Mesothelial cell of epicardium (in vitro differentiated cells): ENCODE results near the gene IL31RA. TPM values are rescaled to one million over a fixed set of nuclear protein-coding genes. Genes with fewer than 3 reads are reported as not detected.

ENCODE experiments used
- DNase-seq, 2 experiments: peaks; one replicate each; pipeline ENCODE4 v3.0.0; 2021; ENCODE audit warnings: low spot score in 2 of 2; ENCODE audit not compliant: unreplicated experiment in 2 of 2
- H3K27ac Mint-ChIP-seq: 2 replicates; pipeline ENCODE4 v1.8.0; 2021; ENCODE audit warnings: mixed read lengths
- H3K27me3 Mint-ChIP-seq: 2 replicates; pipeline ENCODE4 v1.8.0; 2021; ENCODE audit warnings: low read depth, mixed read lengths
- H3K36me3 Mint-ChIP-seq: 2 replicates; pipeline ENCODE4 v1.8.0; 2021; ENCODE audit warnings: mixed read lengths
- H3K4me1 Mint-ChIP-seq: 2 replicates; pipeline ENCODE4 v1.8.0; 2021; ENCODE audit warnings: mixed read lengths
- H3K4me3 Mint-ChIP-seq: 2 replicates; pipeline ENCODE4 v1.8.0; 2021; ENCODE audit warnings: mild to moderate bottlenecking, moderate library complexity, mixed read lengths
- H3K9me3 Mint-ChIP-seq: 2 replicates; pipeline ENCODE4 v1.8.0; 2021; ENCODE audit warnings: mixed read lengths
- CTCF ChIP-seq: fragments of 200-600 bp; sonication (generic); IDR thresholded peaks from one replicate; pipeline ENCODE4 v1.5.0; 2021; ENCODE audit warnings: antibody characterized with exemption; ENCODE audit not compliant: unreplicated experiment
- total RNA-seq: library from RNA; stranded (reverse); gene quantifications from 3 replicates; pipeline ENCODE4 v1.2.1, GENCODE V29; 2021

IL31RA gene
- total RNA-seq, 1 donor from 2014 or later, result not detected

DNA sequence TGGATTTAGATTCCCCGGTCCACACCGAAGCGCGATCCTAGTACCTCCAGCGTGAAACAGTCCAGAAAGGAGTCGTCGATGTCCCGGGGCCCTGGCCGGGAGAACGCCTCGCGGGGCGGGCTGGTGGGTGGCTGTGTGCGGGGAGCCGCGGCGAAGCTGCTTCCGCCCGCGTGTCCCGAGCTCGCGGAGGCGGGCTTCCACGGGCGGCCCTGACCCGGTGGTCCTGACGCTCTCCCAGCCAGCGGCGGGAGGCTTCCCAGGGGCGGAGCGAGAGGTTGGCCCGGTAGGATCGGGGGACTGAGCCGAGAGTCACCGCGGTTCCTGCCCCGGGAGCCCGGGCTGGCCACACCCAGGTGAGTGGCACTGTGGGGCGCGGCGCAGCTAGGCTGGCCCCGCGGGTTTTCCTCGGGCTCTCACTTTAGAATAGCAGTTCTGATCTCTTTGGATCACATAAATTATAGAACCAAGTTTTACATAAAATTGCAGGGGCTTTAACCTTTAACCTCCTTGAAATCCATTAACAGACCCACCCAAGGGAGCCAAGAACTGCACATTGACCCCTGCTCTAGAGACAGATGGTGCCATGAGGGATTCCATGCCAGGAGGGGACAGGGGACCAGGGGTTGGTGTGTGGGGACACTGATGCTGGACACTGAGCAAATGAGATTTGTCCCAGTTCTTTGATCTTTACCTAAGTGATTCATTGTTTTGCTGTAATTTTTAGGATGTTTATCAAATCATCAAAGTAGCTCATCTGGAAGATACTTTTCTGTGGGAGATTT, 29.2 kb upstream of the IL31RA start:
- Mint-ChIP-seq H3K4me3 (peak overlapping the region; percentile 22), H3K36me3 (no peaks in the 10 kb centered on the region), H3K4me1 (peaks cover 13% of the 10 kb centered on the region), H3K9me3 (no peaks in the 10 kb centered on the region), H3K27me3 (peaks cover 2% of the 10 kb centered on the region), H3K27ac (no peak overlapping the region)
- DNase-seq, result no peak
- TF ChIP-seq CTCF, result no peak

GRCh38 chr5:55823151-55823796, 27.9 kb upstream of the IL31RA start:
- Mint-ChIP-seq H3K36me3 (no peaks in the 10 kb centered on the region), H3K4me3 (no peak overlapping the region), H3K4me1 (peaks cover 13% of the 10 kb centered on the region), H3K9me3 (no peaks in the 10 kb centered on the region), H3K27me3 (peaks cover 2% of the 10 kb centered on the region), H3K27ac (no peak overlapping the region)
- no peak for DNase-seq
- no peak for TF ChIP-seq CTCF

DNA sequence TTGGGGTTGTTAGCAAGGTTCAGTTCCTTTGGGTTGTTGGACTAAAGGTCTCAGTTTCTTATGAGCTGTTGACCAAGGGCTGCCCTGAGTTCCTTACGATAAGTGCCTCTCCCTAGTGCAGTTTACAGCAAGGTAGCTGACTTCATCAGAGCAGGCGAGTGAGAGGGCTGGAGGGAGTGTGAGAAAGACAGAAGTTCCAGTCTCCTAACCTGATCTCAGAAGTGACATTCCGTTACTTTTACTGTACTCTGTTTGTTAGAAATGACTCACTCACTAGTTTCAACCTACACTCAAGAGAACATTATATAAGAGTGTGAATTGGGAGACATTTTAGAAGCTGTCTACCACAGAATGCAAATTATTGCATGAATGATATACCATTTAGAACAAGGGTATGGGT, 21.2 kb upstream of the IL31RA start:
- Mint-ChIP-seq H3K27me3 (no peaks in the 10 kb centered on the region), H3K4me1 (no peaks in the 10 kb centered on the region), H3K9me3 (peaks cover 7% of the 10 kb centered on the region), H3K27ac (no peak overlapping the region), H3K36me3 (no peaks in the 10 kb centered on the region), H3K4me3 (no peak overlapping the region)
- no peak for DNase-seq
- no peak for TF ChIP-seq CTCF

- H3K4me3 Mint-ChIP-seq, result no peak overlapping the region
- DNase-seq, result no peak
- H3K36me3 Mint-ChIP-seq, result no peaks in the 10 kb centered on the region
- H3K4me1 Mint-ChIP-seq, result no peaks in the 10 kb centered on the region
- no peak overlapping the region for H3K27ac Mint-ChIP-seq
- peaks cover 7% of the 10 kb centered on the region for H3K9me3 Mint-ChIP-seq
- TF ChIP-seq CTCF, result no peak
- H3K27me3 Mint-ChIP-seq, result no peaks in the 10 kb centered on the region
These were observed 18.7 kb upstream of the IL31RA start for GRCh38 chr5:55832446-55832845.

GRCh38 chr5:55836191-55836590, 15.0 kb upstream of the IL31RA start:
- no peaks in the 10 kb centered on the region for H3K4me1 Mint-ChIP-seq
- no peaks in the 10 kb centered on the region for H3K27me3 Mint-ChIP-seq
- H3K36me3 Mint-ChIP-seq, result no peaks in the 10 kb centered on the region
- no peak for TF ChIP-seq CTCF
- no peak overlapping the region for H3K27ac Mint-ChIP-seq
- peaks cover 7% of the 10 kb centered on the region for H3K9me3 Mint-ChIP-seq
- DNase-seq, result no peak
- H3K4me3 Mint-ChIP-seq, result no peak overlapping the region
